Measurements from ENCODE around the gene DMRT1.

DMRT1 gene

GRCh38 chr9:974031-974995, 132.8 kb downstream of the DMRT1 start:
- Histone ChIP-seq H3K4me1 (no peaks in the 10 kb centered on the region), H3K36me3 (0 out of 2 replicates have a peak, but pooled peaks cover 4% of the 10 kb centered on the region), H4K20me1 (no peaks in the 10 kb centered on the region; the same call in 1 of the 2 replicates), H3K27ac (no peak overlapping the region), H3K4me3 (no peak overlapping the region), H3K4me2 (no peak overlapping the region), H3K9me3 (peaks cover 97% of the 10 kb centered on the region), H3K9ac (no peak overlapping the region), H3K27me3 (peaks cover 67% of the 10 kb centered on the region)
- no peak for TF ChIP-seq Cebpa-rat (IDR thresholded peaks at IDR 0.05)

GRCh38 chr9:974996-975739, 133.7 kb downstream of the DMRT1 start:
- Histone ChIP-seq H3K27ac (no peak overlapping the region), H3K9ac (no peak overlapping the region), H3K27me3 (peaks cover 76% of the 10 kb centered on the region), H3K36me3 (0 out of 2 replicates have a peak, but pooled peaks cover 4% of the 10 kb centered on the region), H3K4me2 (no peak overlapping the region), H4K20me1 (no peaks in the 10 kb centered on the region; the same call in 1 of the 2 replicates), H3K4me1 (no peaks in the 10 kb centered on the region), H3K9me3 (peaks cover 88% of the 10 kb centered on the region), H3K4me3 (no peak overlapping the region)
- TF ChIP-seq Cebpa-rat (IDR thresholded peaks at IDR 0.05), result no peak

GRCh38 chr9:975740-976257, 134.3 kb downstream of the DMRT1 start:
- H3K4me1 ChIP-seq, result no peaks in the 10 kb centered on the region
- H4K20me1 ChIP-seq, result no peaks in the 10 kb centered on the region; the same call in 1 of the 2 replicates
- H3K9me3 ChIP-seq, result peaks cover 82% of the 10 kb centered on the region
- 0 out of 2 replicates have a peak, but pooled peaks cover 4% of the 10 kb centered on the region for H3K36me3 ChIP-seq
- H3K4me3 ChIP-seq, result no peak overlapping the region
- no peak overlapping the region for H3K4me2 ChIP-seq
- H3K27me3 ChIP-seq, result peaks cover 79% of the 10 kb centered on the region
- H3K9ac ChIP-seq, result no peak overlapping the region
- no peak for TF ChIP-seq Cebpa-rat (IDR thresholded peaks at IDR 0.05)
- no peak overlapping the region for H3K27ac ChIP-seq

GRCh38 chr9:976258-976942, 134.9 kb downstream of the DMRT1 start, which contains the start of gene DMRT3:
Gene DMRT3, plus strand, starts transcription at chr9:976655. Its CDS starts 347 bp downstream, at chr9:977002.
- Histone ChIP-seq H3K36me3 (0 out of 2 replicates have a peak, but pooled peaks cover 4% of the 10 kb centered on the region), H3K4me2 (no peak within 1 kb of the TSS), H3K4me1 (no peaks in the 10 kb centered on the region), H3K27ac (no peak within 1 kb of the TSS), H4K20me1 (no peaks in the 10 kb centered on the region; the same call in 1 of the 2 replicates), H3K27me3 (peaks cover 85% of the 10 kb centered on the region), H3K4me3 (no peak within 1 kb of the TSS), H3K9ac (no peak within 1 kb of the TSS), H3K9me3 (peaks cover 76% of the 10 kb centered on the region)
- TF ChIP-seq Cebpa-rat (IDR thresholded peaks at IDR 0.05), result no peak

GRCh38 chr9:976943-977837, 135.7 kb downstream of the DMRT1 start:
- Histone ChIP-seq H3K4me3 (no peak overlapping the region), H3K4me1 (no peaks in the 10 kb centered on the region), H3K9ac (no peak overlapping the region), H3K27ac (no peak overlapping the region), H4K20me1 (no peaks in the 10 kb centered on the region; the same call in 1 of the 2 replicates), H3K9me3 (peaks cover 68% of the 10 kb centered on the region), H3K4me2 (no peak overlapping the region), H3K27me3 (peaks cover 93% of the 10 kb centered on the region), H3K36me3 (0 out of 2 replicates have a peak, but pooled peaks cover 4% of the 10 kb centered on the region)
- TF ChIP-seq Cebpa-rat (IDR thresholded peaks at IDR 0.05), result no peak

GRCh38 chr9:977838-978830, 136.6 kb downstream of the DMRT1 start:
- TF ChIP-seq Cebpa-rat (IDR thresholded peaks at IDR 0.05), result no peak
- Histone ChIP-seq H3K9me3 (peaks cover 59% of the 10 kb centered on the region), H3K4me3 (no peak overlapping the region), H4K20me1 (no peaks in the 10 kb centered on the region; the same call in 1 of the 2 replicates), H3K27me3 (peaks cover 96% of the 10 kb centered on the region), H3K4me1 (no peaks in the 10 kb centered on the region), H3K9ac (no peak overlapping the region), H3K36me3 (no peaks in the 10 kb centered on the region), H3K4me2 (no peak overlapping the region), H3K27ac (no peak overlapping the region)

- Histone ChIP-seq H3K4me1 (no peaks in the 10 kb centered on the region), H3K9me3 (peaks cover 40% of the 10 kb centered on the region), H3K27ac (no peak overlapping the region), H3K27me3 (peaks cover 79% of the 10 kb centered on the region), H3K4me3 (no peak overlapping the region), H4K20me1 (no peaks in the 10 kb centered on the region; the same call in 1 of the 2 replicates), H3K9ac (no peak overlapping the region), H3K36me3 (no peaks in the 10 kb centered on the region), H3K4me2 (no peak overlapping the region)
- TF ChIP-seq Cebpa-rat (IDR thresholded peaks at IDR 0.05), result no peak
These were observed 138.5 kb downstream of the DMRT1 start for GRCh38 chr9:979983-980382.

Data from BLaER1 (cell line).